Activated naive CD4-positive, alpha-beta T cell treated with anti-CD3 and anti-CD28 coated beads, Interleukin-2, amount 50 U/mL, for 24 hours (primary cell): Measurements from ENCODE around the gene AGPAT4.
A peak's percentile ranks its signal among the peaks of the same experiment; 100 is the strongest.
"Not testable (repeated sequence)": the region's sequence is repeated elsewhere in the genome, so short reads cannot be mapped to it uniquely, and the experiment has no call there.

Source experiments
- H3K27ac Mint-ChIP-seq: one replicate; pipeline ENCODE4 v1.8.0; 2021; ENCODE audit warnings: mild to moderate bottlenecking, mixed read lengths
- H3K27me3 Mint-ChIP-seq: one replicate; pipeline ENCODE4 v1.8.0; 2021; ENCODE audit warnings: mixed read lengths
- H3K36me3 Mint-ChIP-seq: one replicate; pipeline ENCODE4 v1.8.0; 2021; ENCODE audit warnings: mixed read lengths
- H3K4me1 Mint-ChIP-seq: one replicate; pipeline ENCODE4 v1.8.0; 2021; ENCODE audit warnings: mixed read lengths
- H3K4me3 Mint-ChIP-seq: one replicate; pipeline ENCODE4 v1.8.0; 2021; ENCODE audit warnings: mild to moderate bottlenecking, mixed read lengths
- H3K9me3 Mint-ChIP-seq: one replicate; pipeline ENCODE4 v1.8.0; 2021; ENCODE audit warnings: mixed read lengths

Gene AGPAT4

GRCh38 chr6:161228921-161229591 is 44.8 kb downstream of the AGPAT4 start:
- no peaks in the 10 kb centered on the region for H3K9me3 Mint-ChIP-seq
- peaks cover 15% of the 10 kb centered on the region for H3K36me3 Mint-ChIP-seq
- peaks cover 16% of the 10 kb centered on the region for H3K4me1 Mint-ChIP-seq
- H3K4me3 Mint-ChIP-seq, result no peak overlapping the region
- H3K27me3 Mint-ChIP-seq, result no peaks in the 10 kb centered on the region
- H3K27ac Mint-ChIP-seq, result no peak overlapping the region

GRCh38 chr6:161228096-161228495 is 45.8 kb downstream of the AGPAT4 start:
- Mint-ChIP-seq H3K9me3 (no peaks in the 10 kb centered on the region), H3K27me3 (no peaks in the 10 kb centered on the region), H3K4me3 (no peak overlapping the region), H3K27ac (no peak overlapping the region), H3K4me1 (peaks cover 20% of the 10 kb centered on the region), H3K36me3 (peaks cover 16% of the 10 kb centered on the region)

GRCh38 chr6:161227004-161227960 is 46.6 kb downstream of the AGPAT4 start:
- Mint-ChIP-seq H3K4me3 (peak overlapping the region; percentile 30), H3K4me1 (peaks cover 20% of the 10 kb centered on the region), H3K9me3 (no peaks in the 10 kb centered on the region), H3K36me3 (peaks cover 14% of the 10 kb centered on the region), H3K27me3 (no peaks in the 10 kb centered on the region), H3K27ac (no peak overlapping the region)

GRCh38 chr6:161226009-161226964 is 47.6 kb downstream of the AGPAT4 start:
- no peaks in the 10 kb centered on the region for H3K9me3 Mint-ChIP-seq
- peaks cover 20% of the 10 kb centered on the region for H3K4me1 Mint-ChIP-seq
- peaks cover 9% of the 10 kb centered on the region for H3K36me3 Mint-ChIP-seq
- peak overlapping the region; percentile 30 for H3K4me3 Mint-ChIP-seq
- no peaks in the 10 kb centered on the region for H3K27me3 Mint-ChIP-seq
- peak overlapping the region; percentile 32 for H3K27ac Mint-ChIP-seq

- Mint-ChIP-seq H3K4me1 (peaks cover 20% of the 10 kb centered on the region), H3K4me3 (no peak overlapping the region), H3K27me3 (no peaks in the 10 kb centered on the region), H3K9me3 (no peaks in the 10 kb centered on the region), H3K27ac (no peak overlapping the region), H3K36me3 (peaks cover 9% of the 10 kb centered on the region)
These were observed 48.2 kb downstream of the AGPAT4 start for GRCh38 chr6:161225681-161226008.

- H3K4me3 Mint-ChIP-seq, H3K36me3 Mint-ChIP-seq, H3K9me3 Mint-ChIP-seq, H3K27me3 Mint-ChIP-seq, H3K27ac Mint-ChIP-seq: not testable (repeated sequence)
- peaks cover 20% of the 10 kb centered on the region for H3K4me1 Mint-ChIP-seq
These were observed 48.7 kb downstream of the AGPAT4 start for GRCh38 chr6:161224951-161225680.

DNA sequence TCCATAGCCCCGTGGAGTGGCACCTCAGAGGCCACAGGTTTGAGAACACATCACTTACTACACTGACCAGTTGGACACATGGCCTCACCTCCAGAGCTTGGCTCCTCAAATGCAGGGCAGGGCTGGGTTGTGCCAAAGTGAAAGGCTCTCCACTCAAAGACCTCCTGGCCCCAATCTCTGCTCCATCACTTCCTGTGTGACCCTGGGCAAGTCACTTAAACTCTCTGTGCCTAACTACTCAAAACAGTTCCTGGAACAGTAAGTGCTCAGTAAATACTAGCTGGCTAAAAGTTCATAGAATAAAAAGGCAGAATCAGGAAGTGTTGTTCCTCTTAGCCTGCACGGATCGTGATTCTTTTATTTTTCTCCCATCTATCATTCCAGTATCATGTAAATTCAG is 50.2 kb downstream of the AGPAT4 start:
- H3K27me3 Mint-ChIP-seq, result no peaks in the 10 kb centered on the region
- peaks cover 17% of the 10 kb centered on the region for H3K4me1 Mint-ChIP-seq
- peaks cover 8% of the 10 kb centered on the region for H3K36me3 Mint-ChIP-seq
- no peaks in the 10 kb centered on the region for H3K9me3 Mint-ChIP-seq
- no peak overlapping the region for H3K4me3 Mint-ChIP-seq
- no peak overlapping the region for H3K27ac Mint-ChIP-seq

- Mint-ChIP-seq H3K36me3 (peaks cover 10% of the 10 kb centered on the region), H3K4me1 (peaks cover 16% of the 10 kb centered on the region), H3K9me3 (no peaks in the 10 kb centered on the region)
These were observed 51.1 kb downstream of the AGPAT4 start for GRCh38 chr6:161222706-161223234.

DNA sequence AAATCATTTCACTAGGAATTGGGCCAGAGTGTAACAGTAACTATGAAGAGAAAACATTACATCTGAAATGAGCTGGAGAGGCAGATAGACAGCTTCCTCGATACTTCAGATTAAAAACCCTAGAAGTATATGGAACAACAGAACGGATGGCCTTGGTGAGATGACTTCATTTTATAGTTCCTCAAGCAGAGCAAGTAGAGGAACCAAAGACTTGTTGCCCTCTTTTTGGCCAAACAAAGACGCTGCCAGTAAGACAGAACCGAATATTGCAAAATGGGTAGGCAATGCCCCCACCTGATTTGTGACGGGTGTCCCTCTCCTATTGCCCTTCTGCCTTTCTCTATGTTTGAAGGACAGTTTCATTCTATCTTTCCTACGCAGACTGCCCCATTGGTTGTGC is 53.5 kb downstream of the AGPAT4 start:
- H3K9me3 Mint-ChIP-seq, result no peaks in the 10 kb centered on the region
- H3K4me1 Mint-ChIP-seq, result peaks cover 5% of the 10 kb centered on the region
- H3K36me3 Mint-ChIP-seq, result peaks cover 18% of the 10 kb centered on the region
- no peak overlapping the region for H3K27ac Mint-ChIP-seq
- no peak overlapping the region for H3K4me3 Mint-ChIP-seq
- no peaks in the 10 kb centered on the region for H3K27me3 Mint-ChIP-seq

More at GRCh38 chr6:161222706-161223234, 51.1 kb downstream of the AGPAT4 start:
- H3K27me3 Mint-ChIP-seq, result no peaks in the 10 kb centered on the region
- H3K27ac Mint-ChIP-seq, result no peak overlapping the region
- no peak overlapping the region for H3K4me3 Mint-ChIP-seq

- Mint-ChIP-seq H3K4me3 (no peak overlapping the region), H3K27ac (no peak overlapping the region), H3K27me3 (no peaks in the 10 kb centered on the region), H3K4me1 (peaks cover 5% of the 10 kb centered on the region), H3K9me3 (no peaks in the 10 kb centered on the region), H3K36me3 (peaks cover 18% of the 10 kb centered on the region)
These were observed 54.2 kb downstream of the AGPAT4 start for GRCh38 chr6:161219680-161220079.

GRCh38 chr6:161218222-161218621 is 55.6 kb downstream of the AGPAT4 start:
- Mint-ChIP-seq H3K27ac (no peak overlapping the region), H3K9me3 (no peaks in the 10 kb centered on the region), H3K4me1 (no peaks in the 10 kb centered on the region), H3K4me3 (no peak overlapping the region), H3K36me3 (peaks cover 21% of the 10 kb centered on the region), H3K27me3 (no peaks in the 10 kb centered on the region)

GRCh38 chr6:161217628-161218027 is 56.2 kb downstream of the AGPAT4 start:
- H3K36me3 Mint-ChIP-seq, result peaks cover 21% of the 10 kb centered on the region
- no peaks in the 10 kb centered on the region for H3K27me3 Mint-ChIP-seq
- no peak overlapping the region for H3K4me3 Mint-ChIP-seq
- H3K4me1 Mint-ChIP-seq, result no peaks in the 10 kb centered on the region
- no peaks in the 10 kb centered on the region for H3K9me3 Mint-ChIP-seq
- no peak overlapping the region for H3K27ac Mint-ChIP-seq

DNA sequence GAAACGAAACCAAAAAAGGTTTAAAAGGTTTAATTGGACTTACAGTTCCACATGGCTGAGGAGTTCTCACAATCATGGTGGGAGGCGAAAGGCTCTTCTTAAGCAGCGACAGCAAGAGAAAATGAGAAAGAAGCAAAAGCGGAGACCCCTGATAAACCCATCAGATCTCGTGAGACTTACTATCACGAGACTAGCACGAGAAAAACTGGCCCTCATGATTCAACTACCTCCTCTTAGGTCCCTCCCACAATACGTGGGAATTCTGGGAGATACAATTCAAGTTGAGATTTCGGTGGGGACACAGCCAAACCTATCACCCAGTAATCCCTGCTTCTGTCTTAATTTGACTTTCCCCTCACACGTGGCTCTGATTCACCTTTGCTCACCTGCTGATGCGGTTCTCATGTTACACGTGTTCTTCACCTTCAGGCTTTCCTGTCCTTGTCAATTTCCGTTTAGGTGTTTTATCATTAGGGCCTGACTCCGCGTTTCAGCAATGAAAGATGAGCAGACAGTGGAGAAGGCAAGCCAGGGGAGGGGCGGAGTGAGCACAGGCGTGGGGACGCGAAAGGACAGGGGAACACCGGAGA is 57.1 kb downstream of the AGPAT4 start:
- H3K9me3 Mint-ChIP-seq, result no peaks in the 10 kb centered on the region

DNA sequence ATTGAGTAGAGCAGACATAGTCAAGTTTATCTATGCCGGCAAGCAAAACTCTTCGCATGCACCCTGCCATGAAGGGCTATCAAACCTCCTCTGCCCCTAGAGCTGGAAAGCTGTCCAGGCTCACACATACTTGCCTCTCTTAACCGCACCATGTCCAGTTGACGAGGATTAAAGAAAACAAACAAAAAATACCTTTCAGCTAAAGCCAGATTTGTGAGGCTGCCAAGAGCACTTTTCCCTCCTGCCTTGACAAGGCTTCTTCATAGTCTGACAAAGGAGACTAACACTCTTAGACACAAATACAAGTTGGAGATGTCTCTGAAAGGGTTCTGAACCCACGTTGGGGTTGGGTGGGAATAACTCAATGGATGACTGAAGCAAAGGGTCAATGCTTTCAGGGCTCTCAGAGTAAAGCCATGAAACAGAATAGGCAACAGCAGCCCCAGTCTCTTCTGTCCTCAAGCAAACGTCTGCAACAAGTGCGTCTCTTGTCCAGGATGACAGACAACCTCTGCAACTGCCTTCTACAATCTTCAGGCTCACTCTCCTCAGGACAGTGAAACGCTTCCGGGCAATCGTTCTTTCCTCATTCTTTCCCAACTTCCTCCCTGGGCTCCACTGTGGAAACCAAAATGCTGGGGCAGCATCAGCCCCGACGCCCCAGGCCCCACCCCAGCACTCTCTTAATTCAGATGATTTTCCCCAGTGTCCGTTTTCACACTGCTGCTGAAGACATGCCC is 57.8 kb downstream of the AGPAT4 start:
- no peak overlapping the region for H3K4me3 Mint-ChIP-seq
- H3K4me1 Mint-ChIP-seq, result no peaks in the 10 kb centered on the region
- H3K27me3 Mint-ChIP-seq, result no peaks in the 10 kb centered on the region
- peaks cover 21% of the 10 kb centered on the region for H3K36me3 Mint-ChIP-seq
- H3K27ac Mint-ChIP-seq, result no peak overlapping the region
- H3K9me3 Mint-ChIP-seq, result no peaks in the 10 kb centered on the region

More for the DNA sequence above, 57.1 kb downstream of the AGPAT4 start:
- H3K36me3 Mint-ChIP-seq, result peaks cover 21% of the 10 kb centered on the region
- H3K4me3 Mint-ChIP-seq, result no peak overlapping the region
- no peaks in the 10 kb centered on the region for H3K4me1 Mint-ChIP-seq
- no peak overlapping the region for H3K27ac Mint-ChIP-seq
- H3K27me3 Mint-ChIP-seq, result no peaks in the 10 kb centered on the region
